ENCODE measurements around the gene P3H3. TPM values are rescaled to one million over a fixed set of nuclear protein-coding genes. Genes with fewer than 3 reads are reported as not detected.

Gene P3H3
- total RNA-seq, 4 donors from 2014 or later, result 5.0 to 30.5 (median 14.3) TPM

DNA sequence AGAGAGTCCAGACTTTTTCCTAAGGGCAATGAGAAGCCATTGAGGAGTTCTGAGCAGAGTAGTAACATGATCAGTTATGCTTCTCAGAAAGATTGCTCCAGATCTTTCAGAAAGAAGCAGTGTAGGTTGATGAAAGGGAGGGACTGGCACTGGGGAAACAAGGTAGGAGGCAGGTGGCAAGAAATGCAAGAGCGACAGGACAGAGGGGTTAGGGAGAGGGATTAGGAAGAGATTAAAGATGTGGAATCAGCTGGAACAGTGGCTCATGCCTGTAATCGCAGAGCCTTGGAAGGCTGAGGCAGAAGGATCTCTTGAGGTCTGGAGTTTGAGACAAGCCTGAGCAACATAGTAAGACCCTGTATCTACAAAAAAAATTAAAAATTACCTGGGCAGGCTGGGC is 19.5 kb downstream of the P3H3 start:
- peaks cover 48% of the 10 kb centered on the region for H3K36me3 ChIP-seq
- 86% methylated on average over 2 of the region's 2 CpGs for WGBS
- no peak for TF ChIP-seq EP300 (IDR thresholded peaks at IDR 0.05)
- no peak for TF ChIP-seq POLR2AphosphoS5 (IDR thresholded peaks at IDR 0.05)
- TF ChIP-seq POLR2A (IDR thresholded peaks at IDR 0.05), result no peak
- TF ChIP-seq, protein P1, sequence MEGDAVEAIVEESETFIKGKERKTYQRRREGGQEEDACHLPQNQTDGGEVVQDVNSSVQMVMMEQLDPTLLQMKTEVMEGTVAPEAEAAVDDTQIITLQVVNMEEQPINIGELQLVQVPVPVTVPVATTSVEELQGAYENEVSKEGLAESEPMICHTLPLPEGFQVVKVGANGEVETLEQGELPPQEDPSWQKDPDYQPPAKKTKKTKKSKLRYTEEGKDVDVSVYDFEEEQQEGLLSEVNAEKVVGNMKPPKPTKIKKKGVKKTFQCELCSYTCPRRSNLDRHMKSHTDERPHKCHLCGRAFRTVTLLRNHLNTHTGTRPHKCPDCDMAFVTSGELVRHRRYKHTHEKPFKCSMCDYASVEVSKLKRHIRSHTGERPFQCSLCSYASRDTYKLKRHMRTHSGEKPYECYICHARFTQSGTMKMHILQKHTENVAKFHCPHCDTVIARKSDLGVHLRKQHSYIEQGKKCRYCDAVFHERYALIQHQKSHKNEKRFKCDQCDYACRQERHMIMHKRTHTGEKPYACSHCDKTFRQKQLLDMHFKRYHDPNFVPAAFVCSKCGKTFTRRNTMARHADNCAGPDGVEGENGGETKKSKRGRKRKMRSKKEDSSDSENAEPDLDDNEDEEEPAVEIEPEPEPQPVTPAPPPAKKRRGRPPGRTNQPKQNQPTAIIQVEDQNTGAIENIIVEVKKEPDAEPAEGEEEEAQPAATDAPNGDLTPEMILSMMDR (IDR thresholded peaks at IDR 0.05), result no peak

GRCh38 chr12:6849427-6849826 is 21.2 kb downstream of the P3H3 start:
- no peaks in the 10 kb centered on the region for H3K27me3 ChIP-seq
- DNase-seq (ENCODE audit: low spot score in 2 of 2), result no peak
- TF ChIP-seq EP300 (IDR thresholded peaks at IDR 0.05) (no peak), POLR2A (IDR thresholded peaks at IDR 0.05) (no peak), POLR2AphosphoS5 (IDR thresholded peaks at IDR 0.05) (no peak)
- TF ChIP-seq, protein P1 (IDR thresholded peaks at IDR 0.05), result no peak
- WGBS, result 91% methylated on average over 2 of the region's 2 CpGs
- peaks cover 36% of the 10 kb centered on the region for H3K36me3 ChIP-seq
- no peak overlapping the region for H3K4me3 ChIP-seq
- H3K9me3 ChIP-seq, result no peaks in the 10 kb centered on the region
- H3K4me1 ChIP-seq, result peaks cover 24% of the 10 kb centered on the region
- H3K27ac ChIP-seq, result no peak overlapping the region

More for the DNA sequence above, 19.5 kb downstream of the P3H3 start:
- Histone ChIP-seq H3K27me3 (no peaks in the 10 kb centered on the region), H3K4me1 (peaks cover 9% of the 10 kb centered on the region), H3K27ac (no peak overlapping the region), H3K9me3 (no peaks in the 10 kb centered on the region), H3K4me3 (no peak overlapping the region)
- no peak for DNase-seq (ENCODE audit: low spot score in 2 of 2)

- TF ChIP-seq POLR2AphosphoS5 (IDR thresholded peaks at IDR 0.05) (no peak), EP300 (IDR thresholded peaks at IDR 0.05) (no peak), POLR2A (IDR thresholded peaks at IDR 0.05) (no peak)
- TF ChIP-seq, protein P1 (IDR thresholded peaks at IDR 0.05), result no peak
- peaks cover 24% of the 10 kb centered on the region for H3K4me1 ChIP-seq
- no peaks in the 10 kb centered on the region for H3K9me3 ChIP-seq
- 83% methylated on average over 10 of the region's 10 CpGs for WGBS
- H3K4me3 ChIP-seq, result no peak overlapping the region
- H3K36me3 ChIP-seq, result peaks cover 33% of the 10 kb centered on the region
- no peaks in the 10 kb centered on the region for H3K27me3 ChIP-seq
- DNase-seq (ENCODE audit: low spot score in 2 of 2), result no peak
- H3K27ac ChIP-seq, result no peak overlapping the region
Observed at GRCh38 chr12:6849976-6850560, 21.9 kb downstream of the P3H3 start.

DNA sequence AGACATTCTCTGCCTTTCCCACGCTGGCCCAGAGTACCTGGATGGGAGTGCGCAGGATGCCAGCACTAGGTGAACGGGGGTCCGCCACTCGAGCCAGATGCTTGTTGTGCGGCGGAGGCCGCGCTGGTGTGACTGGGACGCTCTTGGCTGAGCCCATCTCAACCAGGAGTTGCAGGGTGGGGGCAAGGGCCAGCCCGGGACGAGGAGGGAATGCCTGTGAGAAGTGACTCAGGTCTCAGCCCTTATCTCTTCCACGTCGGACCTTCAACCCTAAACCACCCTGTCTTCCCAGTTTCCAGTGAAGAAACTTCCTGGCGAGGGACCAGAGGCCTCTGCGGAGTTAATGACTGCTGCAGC is 22.6 kb downstream of the P3H3 start:
- TF ChIP-seq, protein P1 (IDR thresholded peaks at IDR 0.05), result no peak
- TF ChIP-seq POLR2A (IDR thresholded peaks at IDR 0.05) (no peak), EP300 (IDR thresholded peaks at IDR 0.05) (no peak), POLR2AphosphoS5 (IDR thresholded peaks at IDR 0.05) (no peak)
- Histone ChIP-seq H3K36me3 (peaks cover 31% of the 10 kb centered on the region), H3K27me3 (no peaks in the 10 kb centered on the region), H3K4me3 (peak overlapping the region; percentile 64), H3K27ac (no peak overlapping the region), H3K4me1 (peaks cover 24% of the 10 kb centered on the region), H3K9me3 (no peaks in the 10 kb centered on the region)
- DNase-seq (ENCODE audit: low spot score in 2 of 2), result no peak
- 32% methylated on average over 16 of the region's 16 CpGs for WGBS

- under 1% methylated on average over 24 of the region's 37 CpGs for WGBS
Observed at GRCh38 chr12:6851153-6851920, 23.1 kb downstream of the P3H3 start, which contains the start of gene CDCA3. CDCA3 (minus strand) TSS chr12:6851286; CDS start chr12:6850952, 334 bp downstream.

More at GRCh38 chr12:6851153-6851920, 23.1 kb downstream of the P3H3 start, which contains the start of gene CDCA3:
- TF ChIP-seq POLR2AphosphoS5 (IDR thresholded peaks at IDR 0.05), result peak in 2 of 3 donors; percentile 25 to 81
- peak in 1 of 2 donors; percentile 76 for TF ChIP-seq POLR2A (IDR thresholded peaks at IDR 0.05)
- TF ChIP-seq, protein P1 (IDR thresholded peaks at IDR 0.05), result no peak
- TF ChIP-seq EP300 (IDR thresholded peaks at IDR 0.05), result no peak
- Histone ChIP-seq H3K36me3 (peaks cover 31% of the 10 kb centered on the region), H3K27ac (peak within 1 kb of the TSS; percentile 85), H3K27me3 (no peaks in the 10 kb centered on the region), H3K4me3 (peak within 1 kb of the TSS; percentile 64), H3K9me3 (no peaks in the 10 kb centered on the region), H3K4me1 (peaks cover 24% of the 10 kb centered on the region)
- peak; percentile 98 for DNase-seq (ENCODE audit: low spot score in 2 of 2)
